CD4-positive, alpha-beta T cell treated with Interleukin-21 for 1 hour (primary cell): ENCODE data around the gene CCDC78.
A peak's percentile ranks its signal among the peaks of the same experiment; 100 is the strongest.
"Not testable (repeated sequence)": the region's sequence is repeated elsewhere in the genome, so short reads cannot be mapped to it uniquely, and the experiment has no call there.

Experiments
- DNase-seq: peaks from one replicate; pipeline ENCODE4 v3.0.0-alpha.2; 2020

CCDC78 gene

GRCh38 chr16:760545-761343 is 34.5 kb upstream of the CCDC78 start, which contains the start of gene MSLN:
Gene MSLN (plus strand): TSS chr16:760734. CDS start chr16:762681, 1,947 bp downstream.
- DNase-seq: no peak

DNA sequence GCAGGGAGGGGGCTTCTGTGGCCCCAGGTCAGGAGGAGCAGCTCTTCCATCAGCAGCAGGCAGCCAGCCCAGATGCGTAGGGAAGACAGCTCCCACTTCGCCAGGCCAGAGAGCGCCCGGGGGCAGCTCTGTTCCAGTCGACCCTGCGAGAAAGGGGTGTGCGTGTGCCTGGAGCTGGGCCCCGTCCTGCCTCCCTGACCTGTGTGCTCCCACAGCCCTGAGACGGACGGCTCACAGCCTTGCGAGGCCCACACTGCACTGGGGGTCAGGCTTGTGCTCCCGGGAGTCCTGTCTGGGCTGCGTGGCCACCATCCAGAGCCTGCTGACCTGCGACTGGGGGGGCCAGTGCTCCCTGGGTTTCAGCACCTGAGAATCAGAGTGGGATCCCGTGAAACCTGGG is 33.8 kb upstream of the CCDC78 start:
- no peak for DNase-seq

DNA sequence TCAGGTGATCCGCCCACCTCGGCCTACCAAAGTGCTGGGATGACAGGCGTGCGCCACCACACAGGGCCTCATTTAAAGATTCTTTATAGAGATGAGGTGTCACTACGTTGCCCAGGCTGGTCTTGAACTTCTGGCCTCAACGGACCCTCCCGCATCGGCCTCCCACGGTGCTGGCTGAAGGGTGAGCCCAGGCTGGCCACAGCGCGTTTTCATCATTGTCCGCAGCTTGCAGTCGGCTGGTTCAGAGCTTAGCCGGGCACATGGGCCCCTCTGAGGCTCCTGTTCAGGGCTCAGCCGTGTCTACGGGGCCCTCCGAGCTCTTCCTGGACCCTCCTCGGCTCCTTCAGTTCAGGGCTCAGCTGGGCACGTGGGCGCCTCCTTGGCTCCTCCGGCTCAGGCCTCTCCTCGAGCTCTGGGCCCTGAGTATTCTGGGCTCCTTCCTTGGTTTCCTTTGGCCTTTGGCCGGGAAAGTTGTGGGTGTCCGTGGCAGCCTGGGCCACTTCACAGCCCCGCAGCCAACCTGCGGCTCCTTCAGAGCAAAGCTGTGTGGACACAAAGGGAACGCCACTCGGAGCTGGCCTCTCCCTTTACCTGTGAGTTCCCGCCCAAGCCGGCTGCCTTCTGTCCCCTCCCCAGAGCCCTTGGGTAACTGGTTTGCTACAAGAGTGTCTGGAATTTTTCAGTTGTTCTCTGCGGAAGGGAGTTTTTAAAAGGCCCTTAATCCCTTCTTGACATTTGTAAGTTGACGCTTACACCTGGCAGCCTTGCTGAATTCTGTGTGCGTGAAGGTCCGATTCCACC is 33.1 kb upstream of the CCDC78 start:
- DNase-seq: no peak

GRCh38 chr16:756428-756827 is 30.2 kb upstream of the CCDC78 start:
- no peak for DNase-seq

- DNase-seq: peak; percentile 20
Observed at GRCh38 chr16:754656-755055, 28.4 kb upstream of the CCDC78 start.

- DNase-seq: not testable (repeated sequence)
Observed at GRCh38 chr16:754121-754607, 27.9 kb upstream of the CCDC78 start.

DNA sequence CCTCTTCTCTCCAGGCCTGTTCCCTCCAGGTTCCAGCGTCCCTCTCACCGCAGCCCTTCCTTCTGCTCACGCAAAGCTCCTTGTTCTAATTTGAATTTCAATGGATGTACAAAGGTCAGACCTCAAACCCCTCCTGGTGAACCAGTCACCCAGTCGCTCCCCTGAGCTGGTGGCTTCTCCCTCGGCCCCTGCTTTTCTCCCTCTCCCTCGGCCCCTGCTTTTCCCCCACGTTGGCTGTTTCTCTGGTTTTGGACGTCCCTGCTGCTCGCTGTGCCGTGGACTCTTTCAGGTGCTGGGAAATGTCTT is 25.7 kb upstream of the CCDC78 start:
- DNase-seq: no peak

DNA sequence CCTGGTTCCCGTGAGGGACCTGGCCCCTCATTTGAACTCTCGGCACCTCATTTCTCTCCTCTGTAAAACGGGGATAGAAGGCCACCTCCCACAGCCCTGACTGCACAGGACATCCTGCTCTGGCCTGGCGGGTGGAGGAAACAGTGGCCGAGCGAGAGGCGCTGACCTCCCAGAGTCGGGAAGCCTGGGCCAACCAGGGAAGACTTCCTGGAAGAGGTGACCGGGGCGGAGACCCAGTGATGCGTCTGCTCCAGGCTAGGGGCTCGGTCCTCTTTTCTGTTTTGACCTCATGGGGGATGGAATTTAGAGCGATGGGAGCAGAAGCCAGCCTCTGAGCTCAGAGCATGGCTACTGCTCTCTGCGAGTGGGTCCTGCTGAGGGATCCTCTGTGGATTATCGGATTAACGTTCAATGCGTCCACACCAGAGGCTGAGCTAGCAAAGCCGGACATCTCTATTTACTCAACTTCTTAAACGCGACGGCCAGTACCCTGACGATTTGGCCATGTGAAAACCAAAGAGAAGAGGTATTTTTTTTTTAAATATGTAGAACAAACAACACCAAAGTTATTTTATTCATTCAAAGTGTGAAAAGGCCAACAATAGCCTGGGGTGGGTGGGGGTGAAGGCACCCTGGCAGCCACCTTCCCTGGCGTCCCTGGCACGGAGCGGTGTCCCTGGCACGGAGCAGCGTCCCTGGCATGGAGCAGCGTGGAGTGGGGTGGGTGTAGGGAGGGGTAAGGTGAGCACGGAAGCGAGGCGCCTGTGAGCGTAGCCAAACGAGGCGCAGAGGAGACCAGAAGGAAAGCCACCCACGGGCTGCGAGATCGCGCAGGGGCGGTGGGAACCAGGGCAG is 25.1 kb upstream of the CCDC78 start:
- no peak for DNase-seq

GRCh38 chr16:750485-750884 is 24.2 kb upstream of the CCDC78 start:
- DNase-seq: no peak

GRCh38 chr16:749010-749409 is 22.8 kb upstream of the CCDC78 start:
- DNase-seq: no peak

DNA sequence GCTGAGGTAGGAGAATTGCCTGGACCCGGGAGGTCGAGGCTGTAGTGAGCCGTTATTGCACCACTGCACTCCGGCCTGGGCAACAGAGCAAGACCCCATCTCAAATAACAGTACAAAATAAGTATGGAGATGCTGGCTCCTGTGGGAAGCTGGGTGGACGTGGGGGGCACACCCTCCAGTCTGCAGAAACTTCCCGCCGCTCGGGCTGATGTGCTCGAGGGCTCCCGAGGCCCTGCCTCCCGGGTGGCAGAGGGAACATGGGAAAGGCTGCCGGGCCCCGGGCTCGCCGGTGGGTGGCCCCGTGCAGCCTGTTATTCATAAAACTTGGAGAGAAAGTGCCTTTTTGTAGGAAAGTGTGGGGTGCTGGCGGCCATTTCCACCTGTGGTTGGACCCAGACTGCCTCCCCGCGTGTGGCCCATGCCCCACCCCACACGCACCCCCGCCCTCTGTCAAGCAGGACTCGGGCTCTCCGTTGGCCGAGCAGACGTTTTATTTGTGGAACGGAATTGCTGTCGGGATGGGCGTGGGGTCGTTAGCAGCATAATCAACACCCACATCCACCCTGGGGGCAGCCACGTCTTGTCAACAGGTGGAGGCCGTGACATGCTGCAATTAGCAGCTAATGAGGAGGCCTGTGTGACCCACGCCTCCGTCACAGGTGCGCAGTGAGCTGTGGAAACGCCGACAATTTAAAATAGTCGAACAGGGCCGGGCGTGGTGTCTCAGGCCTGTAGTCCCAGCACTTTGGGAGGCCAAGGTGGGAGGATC is 21.9 kb upstream of the CCDC78 start:
- DNase-seq: no peak

GRCh38 chr16:746637-747036 is 20.4 kb upstream of the CCDC78 start:
- DNase-seq: no peak

DNA sequence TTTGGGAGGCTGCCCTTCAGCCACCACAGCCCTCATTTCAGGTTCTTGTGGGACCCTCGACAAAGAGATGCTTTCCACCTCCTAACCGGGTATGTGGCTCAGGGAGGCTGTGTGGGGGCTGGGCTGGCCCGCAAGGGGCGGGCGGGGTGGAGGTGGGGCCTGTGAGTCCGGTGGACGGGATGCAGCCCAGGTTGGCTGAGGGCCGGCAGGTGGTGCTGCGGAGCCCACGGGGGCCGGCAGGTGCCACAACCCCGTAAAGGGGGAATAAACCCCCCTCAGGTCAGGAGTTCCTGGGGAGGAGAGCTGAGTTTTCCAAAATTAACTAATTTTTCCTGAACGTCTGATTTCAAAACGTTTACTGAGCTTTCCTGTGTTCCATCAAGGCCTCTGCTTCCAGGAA is 19.5 kb upstream of the CCDC78 start:
- DNase-seq: no peak

- DNase-seq: no peak
Observed at GRCh38 chr16:743794-744500, 17.7 kb upstream of the CCDC78 start.

- DNase-seq: not testable (repeated sequence)
Observed at GRCh38 chr16:742894-743293, 16.7 kb upstream of the CCDC78 start.

DNA sequence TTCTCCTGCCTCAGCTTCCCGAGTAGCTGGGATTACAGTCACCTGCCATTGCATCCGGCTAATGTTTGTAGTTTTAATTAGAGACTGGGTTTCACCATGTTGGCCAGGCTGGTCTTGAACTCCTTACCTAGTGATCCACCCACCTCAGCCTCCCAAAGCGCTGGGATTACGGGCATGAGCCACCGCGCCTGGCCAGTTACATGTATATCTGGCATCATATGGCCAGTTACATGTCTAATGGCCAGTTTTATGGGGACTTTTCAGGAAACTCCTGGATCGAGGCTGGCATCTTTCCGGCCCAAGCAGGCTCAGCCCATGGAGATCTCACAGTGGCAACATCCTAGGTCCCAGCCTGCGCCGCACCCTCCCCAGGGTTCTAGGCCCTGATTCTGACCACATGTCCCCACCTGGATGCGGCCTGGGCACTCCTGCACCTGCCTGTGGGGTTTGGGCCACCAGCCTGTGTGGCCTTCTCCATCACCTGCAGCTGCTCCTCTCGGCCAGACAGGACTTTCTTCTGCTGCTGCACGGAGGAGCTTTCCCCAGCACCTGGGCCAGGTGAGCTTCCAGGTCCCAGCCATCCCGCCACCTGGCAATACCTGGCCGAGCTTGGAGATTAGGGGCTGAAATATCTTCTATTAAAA is 15.9 kb upstream of the CCDC78 start:
- no peak for DNase-seq

DNA sequence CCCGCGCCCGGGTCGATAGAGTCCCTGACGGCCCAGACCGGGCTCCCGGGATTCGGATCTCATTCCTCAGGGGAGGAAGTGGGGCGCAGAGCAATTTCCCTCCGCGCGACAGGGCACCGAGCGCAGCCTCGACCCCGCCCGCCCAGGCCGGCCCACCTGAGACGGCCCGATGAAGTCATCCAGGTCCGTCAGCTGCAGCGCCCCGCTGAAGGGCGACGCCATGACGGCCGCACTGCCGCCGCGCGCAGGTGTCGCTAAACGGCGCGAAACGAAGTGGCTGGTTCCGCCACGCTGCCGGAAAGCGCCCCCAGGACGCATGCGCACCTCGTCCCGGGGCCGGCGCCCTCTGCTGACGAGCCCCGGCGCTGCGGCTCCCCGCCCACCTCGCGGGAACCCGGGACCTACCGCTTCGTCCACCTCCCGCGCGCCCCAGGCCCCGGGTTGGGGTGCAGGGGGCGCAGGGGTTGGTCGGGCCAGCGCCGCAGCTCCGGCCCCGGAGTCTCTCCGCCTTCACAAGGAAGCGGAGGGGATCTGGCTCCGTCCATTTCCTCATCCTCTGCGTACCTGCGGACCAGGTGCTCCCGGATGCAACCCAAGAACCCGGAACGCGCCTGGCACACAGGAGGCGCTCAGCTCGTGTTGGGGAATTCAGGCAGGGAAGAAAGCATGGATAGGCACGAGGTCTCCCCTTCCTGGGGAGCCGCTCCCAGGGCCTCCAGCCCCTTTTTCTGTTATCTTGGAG is 14.7 kb upstream of the CCDC78 start, which contains the start of gene CIAO3:
CIAO3 (minus strand) TSS at position 234 of the 742 bp plus-strand sequence; CDS start at position 222, 12 bp downstream.
- DNase-seq: peak; percentile 92

DNA sequence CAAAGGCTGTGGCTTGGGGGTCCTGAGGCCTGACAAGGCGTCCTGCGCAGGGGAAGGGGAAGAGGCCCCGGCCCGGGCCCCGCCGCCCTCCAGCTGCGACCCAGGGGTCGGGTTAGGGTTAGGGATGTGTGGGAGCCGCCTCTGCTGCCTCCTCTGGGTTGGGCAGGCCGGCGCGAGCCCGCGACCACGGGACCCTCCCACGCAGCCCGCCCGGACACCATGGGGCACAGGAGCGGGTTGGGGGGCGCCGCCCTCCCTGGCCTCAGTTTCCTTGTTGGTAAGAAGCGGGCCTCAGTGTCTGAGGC is 14.2 kb upstream of the CCDC78 start:
- DNase-seq: no peak

DNA sequence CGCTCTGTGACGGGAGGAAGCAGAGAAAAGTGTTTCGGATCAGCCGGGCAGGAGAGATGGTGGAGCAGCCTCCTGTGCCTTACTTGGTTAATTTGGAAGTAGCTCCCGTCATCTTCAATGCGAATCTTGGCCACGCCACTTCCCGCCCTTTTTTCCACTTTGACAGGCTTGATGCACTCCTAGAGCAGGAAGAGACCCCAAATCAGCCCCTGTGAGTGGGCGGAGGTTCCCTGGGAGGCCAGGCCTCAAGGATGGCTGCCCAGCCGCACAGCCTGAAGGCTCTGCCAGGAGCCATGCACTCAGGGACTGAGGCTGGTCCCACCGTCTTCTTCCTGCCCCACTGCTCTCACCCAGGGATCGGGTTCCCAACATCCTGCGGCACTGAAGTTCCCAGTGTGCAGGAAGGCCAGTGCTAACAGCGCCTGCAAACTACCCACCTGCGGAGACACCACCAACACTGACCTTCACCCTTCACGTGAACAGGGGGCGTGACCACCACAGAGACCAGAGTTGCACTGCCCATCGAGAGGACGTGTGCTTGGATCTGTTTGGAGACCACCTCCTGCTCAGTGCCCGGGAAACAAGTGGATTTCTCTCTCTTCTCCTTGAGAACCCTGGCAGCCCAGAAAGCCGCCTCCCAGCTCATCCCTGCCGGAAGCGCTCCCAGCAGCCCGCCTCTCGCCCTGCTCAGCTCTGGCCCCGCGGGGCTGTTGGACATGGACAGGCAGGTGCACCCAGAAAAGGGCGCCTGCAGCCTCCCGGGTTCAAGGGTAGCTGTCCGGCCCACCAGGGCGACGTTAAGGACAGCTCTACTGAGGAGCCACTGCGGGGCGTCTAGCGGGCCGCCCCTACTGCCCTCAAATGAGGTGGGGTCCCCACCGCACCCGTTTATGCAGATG is 13.6 kb upstream of the CCDC78 start:
- no peak for DNase-seq
